Measurements from ENCODE around the gene CCSER1.
"Not testable (repeated sequence)": the region's sequence is repeated elsewhere in the genome, so short reads cannot be mapped to it uniquely, and the experiment has no call there.

Gene CCSER1

DNA sequence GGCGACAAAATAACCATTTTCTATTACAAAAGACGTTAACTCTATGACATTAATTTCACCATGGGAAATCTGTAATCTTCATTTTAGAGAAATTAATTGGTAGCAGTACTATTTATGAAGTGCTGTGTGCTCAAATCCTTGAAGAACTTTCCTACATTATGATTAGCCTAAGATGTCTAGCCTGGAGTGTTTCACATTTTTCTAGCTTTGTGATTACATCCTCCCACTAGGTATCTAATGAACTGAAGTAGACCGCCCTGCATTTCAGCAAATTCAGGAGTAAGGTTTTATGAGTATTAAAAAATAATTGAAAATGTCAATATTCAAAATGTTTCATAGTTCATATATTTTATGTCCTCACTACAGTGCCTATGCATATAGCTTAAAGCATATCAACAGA, 713.1 kb downstream of the CCSER1 start:
- no peak for DNase-seq (ENCODE audit: low spot score)

DNA sequence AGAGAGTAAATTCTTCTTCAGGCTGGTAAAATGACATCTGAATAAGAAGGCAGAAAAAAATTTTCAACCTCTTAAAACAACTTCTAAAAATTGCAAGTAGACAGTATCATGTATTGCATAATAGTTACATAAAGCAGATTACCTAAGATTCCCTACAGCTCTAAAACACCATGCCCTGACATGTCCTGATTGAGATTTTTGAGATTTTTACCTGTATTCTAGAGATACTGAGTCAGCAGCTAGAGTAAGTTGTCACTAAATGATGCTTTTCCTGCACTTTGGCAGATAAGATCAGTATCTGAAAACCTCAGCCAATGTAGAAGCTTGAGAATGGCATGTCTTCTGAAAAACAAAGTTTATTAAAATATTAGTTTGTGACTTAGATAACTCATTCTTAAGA, 713.6 kb downstream of the CCSER1 start:
- no peak for DNase-seq (ENCODE audit: low spot score)

- DNase-seq (ENCODE audit: low spot score) = no peak
Observed at GRCh38 chr4:90841676-90842075, 714.5 kb downstream of the CCSER1 start.

GRCh38 chr4:90842960-90843359, 715.8 kb downstream of the CCSER1 start:
- no peak for DNase-seq (ENCODE audit: low spot score)

GRCh38 chr4:90844241-90844640, 717.0 kb downstream of the CCSER1 start:
- no peak for DNase-seq (ENCODE audit: low spot score)

GRCh38 chr4:90845777-90846176, 718.6 kb downstream of the CCSER1 start:
- DNase-seq (ENCODE audit: low spot score) = no peak

DNA sequence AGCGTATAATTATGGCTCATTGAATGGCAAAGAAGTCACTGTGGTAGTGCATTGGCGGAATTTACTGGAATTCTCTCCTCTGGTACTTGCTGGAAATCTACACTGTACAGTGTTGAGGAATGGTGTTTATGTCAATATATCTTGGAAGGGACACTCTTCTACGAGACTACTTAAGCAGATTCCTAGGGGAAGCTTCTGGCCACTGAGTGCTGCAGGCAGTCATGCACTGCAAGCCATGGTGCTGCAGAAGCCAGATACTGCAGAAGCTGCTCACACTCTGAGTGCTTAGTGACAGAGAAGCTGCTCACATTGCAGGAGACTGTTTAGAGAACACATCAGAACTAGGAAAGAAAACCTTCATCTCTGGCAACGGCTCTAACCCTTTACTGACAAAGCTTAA, 725.0 kb downstream of the CCSER1 start:
- DNase-seq (ENCODE audit: low spot score) = no peak

DNA sequence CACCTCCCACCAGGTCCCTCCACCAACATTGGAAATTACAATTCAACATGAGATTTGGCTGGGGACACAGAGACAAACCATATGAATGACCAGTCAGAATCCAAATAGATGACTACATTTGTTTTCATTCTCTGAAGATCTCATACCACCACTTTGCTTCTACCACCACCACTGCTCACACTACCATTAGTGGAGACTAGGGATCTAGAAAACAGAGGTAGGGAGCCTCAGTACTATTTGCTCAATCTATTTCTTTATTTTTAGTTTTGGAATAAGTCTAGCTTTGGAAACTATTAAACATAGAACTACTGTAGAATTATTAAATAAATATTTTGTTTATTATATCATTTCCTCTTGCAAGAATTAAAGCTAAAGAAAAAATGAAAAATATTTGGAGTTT, 727.9 kb downstream of the CCSER1 start:
- DNase-seq (ENCODE audit: low spot score) = no peak

DNA sequence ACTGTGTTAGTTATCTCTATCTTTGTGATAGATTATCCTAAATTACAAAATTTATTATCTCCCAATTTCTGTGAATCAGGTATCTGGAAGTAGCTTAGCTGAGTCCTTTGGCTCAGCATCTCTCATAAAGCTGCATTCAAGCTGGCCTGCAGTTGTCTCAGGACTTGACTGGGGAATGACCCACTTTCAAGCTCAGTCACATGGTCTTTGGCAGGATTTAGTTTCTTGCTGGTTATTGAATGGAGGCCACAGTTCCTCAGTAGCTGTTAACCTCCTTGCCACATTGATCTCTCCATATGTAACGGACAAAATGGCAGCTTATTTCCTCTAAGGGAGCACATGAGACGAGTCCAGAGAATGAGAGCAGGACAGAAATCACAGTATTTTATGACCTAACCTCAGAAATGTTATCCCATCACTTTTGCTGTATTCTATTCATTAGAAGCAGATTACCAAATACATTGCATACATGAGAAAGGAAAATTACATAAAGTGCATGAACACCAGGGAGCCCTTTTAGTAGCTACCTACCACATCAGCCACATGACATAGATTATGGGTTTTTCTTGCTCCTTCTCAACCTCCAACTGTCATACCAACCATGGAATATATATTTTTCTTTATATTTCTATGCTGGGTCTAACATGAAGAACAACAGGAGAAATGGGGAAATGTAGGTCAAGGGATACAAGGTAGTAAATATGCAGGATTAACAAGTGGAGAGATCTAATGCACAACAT, 730.1 kb downstream of the CCSER1 start:
- DNase-seq (ENCODE audit: low spot score) = no peak

- no peak for DNase-seq (ENCODE audit: low spot score)
Observed at GRCh38 chr4:90875791-90876190, 748.6 kb downstream of the CCSER1 start.

DNA sequence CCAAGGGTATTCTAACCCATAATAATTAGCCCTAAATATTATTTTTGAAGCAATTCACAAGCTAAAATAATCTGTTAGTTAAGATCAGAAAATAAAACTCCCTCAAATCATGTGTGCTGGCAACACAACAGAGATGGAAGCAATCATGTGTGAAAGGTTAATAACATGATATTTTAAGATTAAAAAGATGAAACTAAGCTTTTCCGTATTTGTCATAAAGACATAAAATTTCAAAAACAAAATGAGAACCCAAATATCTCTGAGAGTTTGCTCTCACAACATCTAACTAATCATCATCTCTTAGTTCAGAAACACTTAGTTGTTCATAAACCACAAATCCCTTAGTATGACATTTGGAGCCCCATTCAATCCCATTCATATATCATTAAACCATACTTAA, 749.1 kb downstream of the CCSER1 start:
- DNase-seq (ENCODE audit: low spot score) = no peak

DNA sequence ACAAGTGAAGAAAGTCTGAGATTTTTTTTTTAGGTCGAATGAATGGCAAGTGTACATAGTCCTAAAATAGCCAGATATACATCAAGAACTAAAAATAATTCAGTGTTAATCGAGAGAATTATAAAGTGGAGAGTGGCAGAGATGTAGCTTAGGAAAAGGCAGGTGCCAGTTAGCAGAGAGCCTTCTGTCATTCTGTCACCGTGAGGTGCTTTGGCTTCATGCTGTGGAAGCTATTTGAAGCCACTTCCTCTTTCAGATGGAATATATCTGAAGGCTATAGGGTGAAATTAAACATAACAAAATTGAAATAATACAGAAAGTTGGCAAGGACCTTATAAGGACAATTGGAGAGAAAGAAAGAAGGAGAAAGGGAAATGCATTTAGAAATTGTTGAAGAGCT, 756.3 kb downstream of the CCSER1 start:
- no peak for DNase-seq (ENCODE audit: low spot score)

DNA sequence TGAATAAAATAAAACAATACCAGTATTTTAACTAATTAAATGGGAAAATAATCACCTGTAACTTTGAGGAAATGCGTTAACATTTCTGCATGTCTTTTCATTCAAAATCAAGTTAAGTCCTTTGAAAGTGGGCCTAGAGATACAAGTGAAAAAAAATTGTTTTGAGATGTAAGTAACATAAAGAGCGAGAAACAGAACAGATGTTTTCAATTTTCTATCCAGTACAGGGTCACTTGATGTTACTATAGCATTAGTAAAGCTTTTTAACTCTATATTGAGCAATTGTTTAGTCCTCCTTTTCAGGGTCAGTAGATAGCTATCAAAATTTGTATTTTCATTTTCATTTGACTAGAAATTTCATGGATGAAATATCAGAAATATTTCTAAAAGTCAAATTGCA, 761.4 kb downstream of the CCSER1 start:
- no peak for DNase-seq (ENCODE audit: low spot score)

DNA sequence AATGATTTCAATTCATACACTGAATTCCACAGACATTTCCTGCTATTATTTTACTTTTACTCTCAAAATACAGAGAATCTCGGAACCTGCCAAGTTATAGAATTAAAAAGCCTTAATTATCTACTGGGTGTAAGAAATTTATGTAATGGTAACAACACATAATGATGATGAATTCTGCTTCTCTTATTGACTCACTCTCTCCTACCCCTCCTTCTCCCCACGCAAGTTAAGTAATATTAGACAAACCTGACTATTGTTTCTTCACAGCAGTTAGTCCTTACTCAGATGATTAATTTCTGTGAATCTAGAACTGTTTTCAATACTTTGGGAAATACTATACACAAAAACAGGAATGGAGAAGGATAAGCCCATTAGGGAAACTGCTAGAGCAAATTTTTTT, 762.0 kb downstream of the CCSER1 start:
- DNase-seq (ENCODE audit: low spot score) = no peak

DNA sequence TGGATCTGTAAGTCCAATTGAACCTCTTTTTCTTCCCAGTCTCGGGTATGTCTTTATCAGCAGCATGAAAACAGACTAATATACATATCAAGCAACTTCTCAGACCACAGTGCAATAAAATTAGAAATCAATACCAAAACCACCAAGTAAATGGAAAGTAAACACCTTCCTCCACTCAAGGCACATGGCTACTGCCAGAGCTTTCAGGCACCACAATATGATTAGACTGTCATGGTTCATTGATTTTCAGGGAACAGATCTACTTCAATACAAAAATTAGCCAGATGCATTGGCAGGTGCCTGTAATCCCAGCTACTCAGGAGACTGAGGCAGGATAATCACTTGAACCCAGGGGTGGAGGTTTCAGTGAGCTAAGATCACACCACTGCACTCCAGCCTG, 776.2 kb downstream of the CCSER1 start:
- not testable (repeated sequence) for DNase-seq (ENCODE audit: low spot score)

GRCh38 chr4:90904021-90904420, 776.8 kb downstream of the CCSER1 start:
- DNase-seq (ENCODE audit: low spot score) = no peak

DNA sequence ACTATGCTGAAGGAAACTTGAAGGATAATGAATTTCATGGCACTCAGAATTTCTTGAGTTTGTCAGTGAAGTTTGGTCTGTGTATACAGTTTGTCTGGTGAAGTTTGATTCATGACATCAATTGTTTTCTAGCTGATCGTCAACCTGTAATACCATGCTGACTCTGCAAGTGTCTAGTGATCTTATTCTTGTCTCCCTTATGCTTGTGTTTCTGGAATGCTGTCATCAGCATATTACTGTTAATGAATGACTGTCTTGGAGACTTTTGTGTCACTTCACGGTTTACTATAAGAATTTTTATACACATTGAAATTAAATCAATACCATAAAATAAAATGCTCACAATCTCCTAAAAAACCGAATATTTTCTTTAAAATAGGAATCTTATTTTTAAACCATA, 779.0 kb downstream of the CCSER1 start:
- DNase-seq (ENCODE audit: low spot score) = no peak

GRCh38 chr4:90911724-90912434, 784.7 kb downstream of the CCSER1 start:
- not testable (repeated sequence) for DNase-seq (ENCODE audit: low spot score)

- DNase-seq (ENCODE audit: low spot score) = no peak
Observed at GRCh38 chr4:90922174-90922573, 795.0 kb downstream of the CCSER1 start.

DNA sequence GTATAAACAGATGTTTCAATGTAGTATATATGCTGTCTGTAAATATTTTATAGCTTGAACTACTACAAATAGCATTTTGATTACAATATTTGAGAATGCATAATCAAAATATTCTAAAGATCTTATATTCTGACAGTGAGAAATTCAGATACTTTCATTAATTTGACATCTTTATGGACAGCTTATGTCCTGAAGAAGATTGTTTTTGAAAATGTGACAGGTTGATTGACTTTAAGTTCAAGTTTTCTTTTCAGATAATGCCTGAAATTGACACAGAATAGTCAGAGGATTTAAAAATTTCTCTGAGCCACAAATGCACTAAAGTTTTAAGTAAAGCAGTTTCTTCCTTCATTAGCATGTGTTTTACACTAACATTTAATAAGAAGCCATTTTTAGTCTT, 799.8 kb downstream of the CCSER1 start:
- DNase-seq (ENCODE audit: low spot score) = no peak

GRCh38 chr4:90943311-90943710, 816.1 kb downstream of the CCSER1 start:
- DNase-seq (ENCODE audit: low spot score) = no peak

DNA sequence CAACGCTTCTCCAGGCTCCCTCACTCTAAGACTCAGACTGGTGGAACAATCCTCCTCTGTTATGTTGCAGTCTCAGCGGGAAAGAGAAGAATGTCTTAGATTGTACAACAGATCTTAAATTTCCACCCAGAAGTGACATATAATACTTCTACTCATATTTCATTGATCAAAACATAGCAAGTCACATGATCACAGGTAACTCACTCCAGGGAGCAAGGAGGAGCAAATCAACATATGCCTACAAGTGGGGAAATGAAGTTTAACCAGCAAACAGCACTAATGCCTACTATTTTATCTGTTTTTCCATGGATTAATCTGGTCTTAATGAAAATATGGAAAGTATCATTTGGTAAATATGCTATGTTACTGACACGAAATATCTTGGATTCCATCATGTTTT, 819.8 kb downstream of the CCSER1 start:
- no peak for DNase-seq (ENCODE audit: low spot score)

DNA sequence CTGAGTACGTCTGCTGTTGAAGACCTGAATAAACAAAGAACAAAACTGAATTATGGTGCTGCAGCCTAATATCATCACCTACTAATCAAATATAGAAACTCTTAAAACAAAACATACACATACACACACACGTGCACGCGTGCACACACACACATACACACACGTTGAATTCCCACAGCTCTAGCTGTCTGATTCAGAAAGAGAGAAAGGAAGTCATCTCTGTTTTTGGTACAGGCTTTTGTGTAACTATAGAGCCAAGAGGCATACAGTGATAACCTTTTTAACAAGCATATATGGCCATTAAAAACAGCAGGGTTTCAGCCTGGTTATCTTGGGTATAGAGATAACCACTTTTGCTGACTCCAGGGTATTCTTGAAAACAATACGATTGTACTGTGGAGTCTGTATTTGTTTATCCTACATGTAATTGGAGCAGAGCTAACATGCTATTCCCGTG, 823.2 kb downstream of the CCSER1 start:
- no peak for DNase-seq (ENCODE audit: low spot score)

DNA sequence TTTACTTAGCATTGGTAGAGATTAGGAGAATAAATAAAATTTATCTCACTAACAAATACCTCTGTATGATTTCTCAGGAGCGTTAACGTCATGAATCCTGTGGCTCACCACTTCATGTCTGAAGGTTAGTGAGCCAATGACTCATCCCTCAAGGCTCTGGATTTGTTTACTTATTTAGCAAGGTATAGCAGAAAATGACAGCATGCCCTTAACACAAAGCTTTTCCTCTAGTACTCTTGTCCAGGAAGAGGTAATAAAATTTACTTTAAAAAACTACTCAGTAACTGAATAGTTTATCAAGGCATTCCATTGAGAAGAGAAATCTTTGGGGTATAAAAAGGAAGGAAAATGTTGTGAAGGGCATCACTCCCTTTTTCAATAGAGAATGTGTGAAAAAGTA, 823.8 kb downstream of the CCSER1 start:
- DNase-seq (ENCODE audit: low spot score) = no peak
